B cell (primary cell): ENCODE results near the gene PALLD.

Experiments
- EZH2 ChIP-seq: IDR thresholded peaks from 2 replicates; pipeline ENCODE4 v1.6.1; 2012; ENCODE audit warnings: borderline replicate concordance, low read depth, mild to moderate bottlenecking, moderate library complexity, low read length; ENCODE audit not compliant: insufficient read depth, poor library complexity, severe bottlenecking
- TF ChIP-seq, protein P1 (sequence below): fragments of 200-600 bp; IDR thresholded peaks from one replicate; pipeline ENCODE4 v1.8.0; 2022; ENCODE audit warnings: antibody characterized with exemption, mild to moderate bottlenecking

DNA sequence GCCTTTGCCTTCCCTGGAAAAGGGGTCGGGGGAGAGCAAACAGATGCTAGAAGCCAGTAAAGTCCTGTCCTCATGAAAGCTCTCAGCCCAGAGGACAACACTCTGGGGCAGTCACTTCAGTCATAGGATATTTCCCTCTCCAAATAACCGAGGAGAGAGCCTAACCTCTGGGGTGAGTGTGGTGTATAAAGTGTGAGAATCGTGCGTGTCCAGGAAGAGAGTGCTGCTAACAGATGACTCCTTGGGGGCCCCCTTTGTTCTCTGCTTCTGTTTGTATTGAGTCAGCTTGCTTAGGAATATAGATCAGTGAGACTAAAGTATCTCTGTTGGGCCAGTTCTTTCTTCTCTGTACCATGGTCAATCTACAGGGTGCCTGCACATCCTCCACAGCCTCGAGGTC lies 247.2 kb downstream of the PALLD start:
- TF ChIP-seq, protein P1, sequence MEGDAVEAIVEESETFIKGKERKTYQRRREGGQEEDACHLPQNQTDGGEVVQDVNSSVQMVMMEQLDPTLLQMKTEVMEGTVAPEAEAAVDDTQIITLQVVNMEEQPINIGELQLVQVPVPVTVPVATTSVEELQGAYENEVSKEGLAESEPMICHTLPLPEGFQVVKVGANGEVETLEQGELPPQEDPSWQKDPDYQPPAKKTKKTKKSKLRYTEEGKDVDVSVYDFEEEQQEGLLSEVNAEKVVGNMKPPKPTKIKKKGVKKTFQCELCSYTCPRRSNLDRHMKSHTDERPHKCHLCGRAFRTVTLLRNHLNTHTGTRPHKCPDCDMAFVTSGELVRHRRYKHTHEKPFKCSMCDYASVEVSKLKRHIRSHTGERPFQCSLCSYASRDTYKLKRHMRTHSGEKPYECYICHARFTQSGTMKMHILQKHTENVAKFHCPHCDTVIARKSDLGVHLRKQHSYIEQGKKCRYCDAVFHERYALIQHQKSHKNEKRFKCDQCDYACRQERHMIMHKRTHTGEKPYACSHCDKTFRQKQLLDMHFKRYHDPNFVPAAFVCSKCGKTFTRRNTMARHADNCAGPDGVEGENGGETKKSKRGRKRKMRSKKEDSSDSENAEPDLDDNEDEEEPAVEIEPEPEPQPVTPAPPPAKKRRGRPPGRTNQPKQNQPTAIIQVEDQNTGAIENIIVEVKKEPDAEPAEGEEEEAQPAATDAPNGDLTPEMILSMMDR: no peak
- TF ChIP-seq EZH2: no peak
